ENCODE measurements around the gene STARD10. TPM values are rescaled to one million over a fixed set of nuclear protein-coding genes. Genes with fewer than 3 reads are reported as not detected.

STARD10 gene
- total and polyA plus RNA-seq, 7 donors: 29.9 to 900 (median 60.1) TPM

DNA sequence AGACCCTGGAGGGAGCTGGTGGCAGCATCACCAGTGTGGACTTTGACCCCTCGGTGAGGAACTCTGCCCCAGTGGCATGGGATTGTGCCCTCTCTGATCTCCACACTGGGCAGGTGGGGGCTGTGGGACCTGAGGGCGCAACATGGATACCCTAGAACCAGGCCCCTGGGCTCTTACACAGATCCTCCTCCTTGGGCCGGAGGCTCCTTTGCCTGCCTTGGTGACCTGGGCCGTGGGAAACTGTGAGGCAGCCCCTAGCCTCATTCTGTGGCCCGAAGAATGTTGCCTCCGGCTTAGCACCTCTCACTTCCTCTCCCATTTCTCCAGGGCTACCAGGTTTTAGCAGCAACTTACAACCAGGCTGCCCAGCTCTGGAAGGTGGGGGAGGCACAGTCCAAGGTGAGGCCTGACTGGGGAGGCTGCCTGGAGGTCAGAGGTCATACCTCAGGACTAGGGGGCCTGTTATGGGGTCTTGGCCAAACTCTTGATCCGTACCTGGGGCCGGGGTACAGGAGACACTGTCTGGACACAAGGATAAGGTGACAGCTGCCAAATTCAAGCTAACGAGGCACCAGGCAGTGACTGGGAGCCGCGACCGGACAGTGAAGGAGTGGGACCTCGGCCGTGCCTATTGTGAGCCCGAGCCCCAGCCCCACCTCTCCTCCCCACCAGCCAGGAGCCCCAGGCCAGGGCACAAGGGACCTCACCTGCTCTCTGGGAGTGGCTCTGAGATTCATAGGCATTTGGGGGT lies 32.5 kb upstream of the STARD10 start:
- intact Hi-C loops (cut with DNase I): loop anchor here (10.0 kb wide), 1 partner anchor 538 kb away; no protein-coding TSS in a partner anchor
- no peaks in the 10 kb centered on the region for H3K9me3 ChIP-seq
- WGBS, 2 donors: 93% methylated on average over 15 of the region's 15 CpGs
- H3K36me3 ChIP-seq: peaks cover 0 to 4% (median 0%) of the 10 kb centered on the region in 4 donors
- no peaks in the 10 kb centered on the region for H3K27me3 ChIP-seq
- TF ChIP-seq EP300 (IDR thresholded peaks at IDR 0.05) (no peak), POLR2A (IDR thresholded peaks at IDR 0.05) (no peak), POLR2AphosphoS5 (IDR thresholded peaks at IDR 0.05) (no peak)
- TF ChIP-seq, protein P1, sequence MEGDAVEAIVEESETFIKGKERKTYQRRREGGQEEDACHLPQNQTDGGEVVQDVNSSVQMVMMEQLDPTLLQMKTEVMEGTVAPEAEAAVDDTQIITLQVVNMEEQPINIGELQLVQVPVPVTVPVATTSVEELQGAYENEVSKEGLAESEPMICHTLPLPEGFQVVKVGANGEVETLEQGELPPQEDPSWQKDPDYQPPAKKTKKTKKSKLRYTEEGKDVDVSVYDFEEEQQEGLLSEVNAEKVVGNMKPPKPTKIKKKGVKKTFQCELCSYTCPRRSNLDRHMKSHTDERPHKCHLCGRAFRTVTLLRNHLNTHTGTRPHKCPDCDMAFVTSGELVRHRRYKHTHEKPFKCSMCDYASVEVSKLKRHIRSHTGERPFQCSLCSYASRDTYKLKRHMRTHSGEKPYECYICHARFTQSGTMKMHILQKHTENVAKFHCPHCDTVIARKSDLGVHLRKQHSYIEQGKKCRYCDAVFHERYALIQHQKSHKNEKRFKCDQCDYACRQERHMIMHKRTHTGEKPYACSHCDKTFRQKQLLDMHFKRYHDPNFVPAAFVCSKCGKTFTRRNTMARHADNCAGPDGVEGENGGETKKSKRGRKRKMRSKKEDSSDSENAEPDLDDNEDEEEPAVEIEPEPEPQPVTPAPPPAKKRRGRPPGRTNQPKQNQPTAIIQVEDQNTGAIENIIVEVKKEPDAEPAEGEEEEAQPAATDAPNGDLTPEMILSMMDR (IDR thresholded peaks at IDR 0.05): no peak
- peak; percentile 60 for DNase-seq
- H3K4me1 ChIP-seq: peaks cover 0 to 13% (median 9%) of the 10 kb centered on the region in 4 donors
- H3K27ac ChIP-seq: no peak overlapping the region
- no peak overlapping the region for H3K4me3 ChIP-seq

- no peak overlapping the region for H3K4me3 ChIP-seq
- 80 to 83% methylated on average over 4 of the region's 4 CpGs for WGBS, 2 donors
- peaks cover 0 to 15% (median 12%) of the 10 kb centered on the region in 4 donors for H3K4me1 ChIP-seq
- H3K27ac ChIP-seq: no peak overlapping the region
- H3K27me3 ChIP-seq: no peaks in the 10 kb centered on the region
- intact Hi-C loops (cut with DNase I): loop anchor here (10.0 kb wide), 1 partner anchor 539 kb away; no protein-coding TSS in a partner anchor
- no peaks in the 10 kb centered on the region for H3K9me3 ChIP-seq
- TF ChIP-seq, protein P1 (IDR thresholded peaks at IDR 0.05): no peak
- TF ChIP-seq EP300 (IDR thresholded peaks at IDR 0.05) (no peak), POLR2A (IDR thresholded peaks at IDR 0.05) (no peak), POLR2AphosphoS5 (IDR thresholded peaks at IDR 0.05) (no peak)
- peak; percentile 52 for DNase-seq
- H3K36me3 ChIP-seq: peaks cover 0 to 4% (median 0%) of the 10 kb centered on the region in 4 donors
Measured at GRCh38 chr11:72825661-72826060, 31.8 kb upstream of the STARD10 start.

DNA sequence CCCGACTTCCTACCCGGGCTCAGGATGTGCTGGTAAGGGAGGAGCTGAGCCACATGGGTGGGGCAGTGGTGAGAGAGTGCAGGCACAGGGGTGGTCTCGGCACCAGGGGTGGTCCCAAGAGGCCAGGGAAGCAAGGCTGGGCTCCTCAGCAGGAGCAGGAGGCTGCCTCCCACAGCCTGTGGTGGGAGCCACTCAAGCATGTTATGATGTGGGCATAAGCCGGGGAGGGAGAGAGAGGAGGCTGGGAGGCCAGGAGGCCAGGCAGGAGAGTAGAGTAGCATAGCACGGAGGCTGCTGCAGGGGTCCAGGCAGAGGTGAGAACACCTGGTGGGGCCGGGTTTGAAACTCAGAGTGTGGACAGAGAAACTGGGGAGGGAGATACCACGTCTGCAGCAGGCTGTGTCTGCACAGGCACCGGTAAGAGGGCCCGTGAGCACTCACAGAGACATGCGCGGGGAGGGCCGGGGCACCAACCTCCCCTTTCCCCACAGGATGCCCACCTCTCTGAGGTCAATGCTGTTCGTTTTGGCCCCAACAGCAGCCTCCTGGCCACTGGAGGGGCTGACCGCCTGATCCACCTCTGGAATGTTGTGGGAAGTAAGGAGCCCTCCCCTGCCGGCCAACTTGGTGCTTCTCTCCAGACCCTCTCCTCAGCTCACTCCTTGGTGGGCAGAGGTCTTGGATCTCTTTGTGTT lies 31.1 kb upstream of the STARD10 start:
- H3K9me3 ChIP-seq: no peaks in the 10 kb centered on the region
- DNase-seq: no peak
- peaks cover 0 to 15% (median 12%) of the 10 kb centered on the region in 4 donors for H3K4me1 ChIP-seq
- H3K36me3 ChIP-seq: no peaks in the 10 kb centered on the region
- no peaks in the 10 kb centered on the region for H3K27me3 ChIP-seq
- no peak overlapping the region for H3K27ac ChIP-seq
- 81 to 87% methylated on average over 15 of the region's 15 CpGs for WGBS, 2 donors
- H3K4me3 ChIP-seq: no peak overlapping the region
- no peak for TF ChIP-seq EP300 (IDR thresholded peaks at IDR 0.05)
- TF ChIP-seq, protein P1 (IDR thresholded peaks at IDR 0.05): no peak
- intact Hi-C loops (cut with DNase I): loop anchor here (5.0 to 10.0 kb wide), 2 partner anchors 317 to 540 kb away; partner anchors contain the start of gene FCHSD2

- Histone ChIP-seq H3K4me1 (peaks cover 0 to 15% (median 12%) of the 10 kb centered on the region in 4 donors), H3K4me3 (no peak overlapping the region), H3K36me3 (peaks cover 0 to 7% (median 0%) of the 10 kb centered on the region in 4 donors), H3K27ac (no peak overlapping the region), H3K9me3 (no peaks in the 10 kb centered on the region), H3K27me3 (no peaks in the 10 kb centered on the region)
- TF ChIP-seq POLR2A (IDR thresholded peaks at IDR 0.05) (no peak), POLR2AphosphoS5 (IDR thresholded peaks at IDR 0.05) (no peak), EP300 (IDR thresholded peaks at IDR 0.05) (no peak)
- TF ChIP-seq, protein P1 (IDR thresholded peaks at IDR 0.05): no peak
- intact Hi-C loops (cut with DNase I): loop anchor here (5.0 to 10.0 kb wide), 2 partner anchors 318 to 541 kb away; partner anchors contain the start of gene FCHSD2
- 88 to 89% methylated on average over 7 of the region's 7 CpGs for WGBS, 2 donors
- DNase-seq: peak; percentile 65
Measured at GRCh38 chr11:72824020-72824419, 30.2 kb upstream of the STARD10 start.
